ENCODE measurements around the gene TBC1D16.

TBC1D16 gene

DNA sequence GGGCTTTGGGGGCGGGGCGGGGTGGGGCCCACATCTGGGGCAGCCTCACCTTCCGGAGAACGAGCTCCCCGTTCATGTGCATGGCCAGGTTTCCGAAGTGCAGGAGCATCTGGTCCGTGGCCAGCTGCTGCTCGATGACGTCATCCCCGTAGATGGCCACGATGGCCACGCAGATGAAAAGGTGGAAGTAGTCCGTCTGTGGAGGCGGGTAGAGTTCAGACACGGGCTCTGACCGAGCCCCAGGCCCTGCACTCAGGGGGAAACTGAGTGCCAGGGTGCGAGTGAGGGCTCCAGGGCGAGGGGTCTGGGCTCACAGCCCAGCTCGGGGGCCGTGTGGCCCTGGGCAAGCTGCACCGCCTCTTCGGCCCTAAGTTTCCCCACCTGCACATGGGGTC lies 93.7 kb downstream of the TBC1D16 start:
- ATAC-seq (ENCODE audit: insufficient read depth, low read depth) = no peak
- TF ChIP-seq EZH2 (IDR thresholded peaks at IDR 0.05; ENCODE audit: borderline replicate concordance, low read depth, low read length, severe bottlenecking) = no peak
- TF ChIP-seq, protein P1, sequence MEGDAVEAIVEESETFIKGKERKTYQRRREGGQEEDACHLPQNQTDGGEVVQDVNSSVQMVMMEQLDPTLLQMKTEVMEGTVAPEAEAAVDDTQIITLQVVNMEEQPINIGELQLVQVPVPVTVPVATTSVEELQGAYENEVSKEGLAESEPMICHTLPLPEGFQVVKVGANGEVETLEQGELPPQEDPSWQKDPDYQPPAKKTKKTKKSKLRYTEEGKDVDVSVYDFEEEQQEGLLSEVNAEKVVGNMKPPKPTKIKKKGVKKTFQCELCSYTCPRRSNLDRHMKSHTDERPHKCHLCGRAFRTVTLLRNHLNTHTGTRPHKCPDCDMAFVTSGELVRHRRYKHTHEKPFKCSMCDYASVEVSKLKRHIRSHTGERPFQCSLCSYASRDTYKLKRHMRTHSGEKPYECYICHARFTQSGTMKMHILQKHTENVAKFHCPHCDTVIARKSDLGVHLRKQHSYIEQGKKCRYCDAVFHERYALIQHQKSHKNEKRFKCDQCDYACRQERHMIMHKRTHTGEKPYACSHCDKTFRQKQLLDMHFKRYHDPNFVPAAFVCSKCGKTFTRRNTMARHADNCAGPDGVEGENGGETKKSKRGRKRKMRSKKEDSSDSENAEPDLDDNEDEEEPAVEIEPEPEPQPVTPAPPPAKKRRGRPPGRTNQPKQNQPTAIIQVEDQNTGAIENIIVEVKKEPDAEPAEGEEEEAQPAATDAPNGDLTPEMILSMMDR (IDR thresholded peaks at IDR 0.05; ENCODE audit: borderline replicate concordance, extremely low read depth, low read length, poor library complexity, severe bottlenecking) = no peak

DNA sequence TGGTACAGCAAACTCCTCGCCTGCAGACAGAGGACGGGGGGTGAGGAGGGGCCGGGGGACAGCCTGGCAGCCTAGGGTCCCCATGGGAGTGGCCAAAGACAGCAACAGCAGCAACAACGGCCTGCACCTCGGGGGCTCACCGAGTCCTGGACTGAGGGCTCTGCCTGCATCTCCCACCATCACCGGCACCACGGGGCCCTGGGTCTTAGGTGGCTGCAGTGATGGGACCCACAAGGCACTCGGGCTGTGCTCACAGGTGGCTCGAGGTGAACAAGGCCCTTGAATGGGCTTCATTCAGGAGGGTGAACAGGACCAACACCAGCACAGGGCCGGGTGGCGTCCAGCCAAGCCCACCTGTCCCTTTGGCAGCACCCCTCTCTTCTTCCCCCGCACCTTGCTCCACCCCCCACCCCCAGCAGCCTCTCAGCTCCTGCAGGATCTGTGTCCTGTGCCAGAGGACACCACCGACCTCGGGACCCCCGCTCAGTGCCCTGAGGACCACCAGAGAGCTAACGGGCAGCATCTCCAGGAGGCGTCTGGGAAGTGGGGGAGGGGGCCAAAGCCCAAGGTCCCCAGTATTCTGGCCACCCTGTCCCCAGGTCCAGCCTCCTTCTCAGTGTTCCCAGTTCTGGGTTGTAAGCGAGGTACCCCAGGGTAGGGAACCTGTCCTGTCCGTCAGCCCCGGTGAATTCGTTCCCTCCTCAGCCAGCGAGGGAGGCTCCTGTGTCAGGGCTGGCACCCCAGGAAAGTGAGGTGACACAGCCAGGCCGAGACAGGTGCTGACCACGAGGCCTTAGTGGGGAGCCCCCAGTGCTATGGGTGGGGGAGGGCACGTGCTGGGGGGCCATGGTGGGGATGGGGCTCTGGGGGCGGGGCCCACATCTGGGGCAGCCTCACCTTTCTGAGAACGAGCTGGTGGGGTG lies 94.3 kb downstream of the TBC1D16 start:
- DNase-seq = no peak
- H3K36me3 ChIP-seq (ENCODE audit: insufficient read depth, low read length) = no peaks in the 10 kb centered on the region

More for the DNA sequence above, 93.7 kb downstream of the TBC1D16 start:
- Histone ChIP-seq H3K9ac (ENCODE audit: low read depth, low read length) (no peak overlapping the region), H2AFZ (ENCODE audit: low read depth, low read length) (no peak overlapping the region), H3K4me2 (ENCODE audit: insufficient read depth, low read length) (no peak overlapping the region), H3K36me3 (ENCODE audit: insufficient read depth, low read length) (no peaks in the 10 kb centered on the region; the same call in 1 of the 2 replicates), H3K79me2 (ENCODE audit: insufficient read depth, low read length) (no peaks in the 10 kb centered on the region), H3K4me1 (ENCODE audit: insufficient read depth, low read length) (peaks cover 15% of the 10 kb centered on the region), H3K4me3 (ENCODE audit: low read depth in 1 of 2, low read length in 2 of 2) (no peak overlapping the region), H3K27ac (ENCODE audit: low read length) (no peak overlapping the region), H3K27me3 (ENCODE audit: insufficient read depth, low read length, poor library complexity) (no peaks in the 10 kb centered on the region), H4K20me1 (ENCODE audit: insufficient read depth, low read length) (no peaks in the 10 kb centered on the region), H3K9me3 (ENCODE audit: insufficient read depth, low read length, severe bottlenecking) (no peaks in the 10 kb centered on the region)
- no peak for DNase-seq

DNA sequence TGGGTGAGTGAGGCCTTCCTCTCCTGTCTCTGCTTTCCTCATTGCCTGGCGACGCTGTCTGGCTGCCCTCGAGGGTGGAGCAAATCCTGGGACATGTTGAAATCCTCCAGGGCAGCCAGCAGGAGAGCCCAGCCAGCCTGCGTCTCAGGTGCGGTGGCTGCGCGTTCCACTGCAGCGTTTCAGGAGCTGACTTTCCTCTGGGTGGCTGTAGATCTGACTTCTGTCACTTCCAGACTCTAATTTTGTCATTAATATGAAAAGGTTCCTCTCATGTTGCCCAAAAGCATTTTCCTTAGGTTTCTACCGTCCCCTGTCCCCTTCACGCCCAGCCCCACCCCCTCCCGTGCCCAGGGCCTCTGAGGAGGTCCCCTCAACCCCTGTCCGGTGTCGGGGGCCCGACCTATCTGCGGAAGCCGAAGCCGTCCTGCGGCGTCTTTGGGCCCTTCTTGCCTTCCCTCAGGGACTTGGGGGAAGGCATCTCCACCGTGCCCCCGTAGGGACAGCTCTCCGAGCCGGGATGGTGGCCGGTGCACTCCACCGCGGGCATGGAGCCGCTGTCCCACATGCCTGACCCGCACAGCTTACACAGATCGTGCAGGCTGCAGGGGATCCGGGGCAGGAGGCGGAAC lies 95.1 kb downstream of the TBC1D16 start:
- peaks cover 4% of the 10 kb centered on the region; the same call in 1 of the 2 replicates for H4K20me1 ChIP-seq (ENCODE audit: insufficient read depth, low read length)

More for the DNA sequence above, 94.3 kb downstream of the TBC1D16 start:
- H3K4me2 ChIP-seq (ENCODE audit: insufficient read depth, low read length) = no peak overlapping the region
- TF ChIP-seq EZH2 (IDR thresholded peaks at IDR 0.05; ENCODE audit: borderline replicate concordance, low read depth, low read length, severe bottlenecking) = no peak
- TF ChIP-seq, protein P1 (IDR thresholded peaks at IDR 0.05; ENCODE audit: borderline replicate concordance, extremely low read depth, low read length, poor library complexity, severe bottlenecking) = no peak
- H4K20me1 ChIP-seq (ENCODE audit: insufficient read depth, low read length) = peaks cover 3% of the 10 kb centered on the region; the same call in 1 of the 2 replicates
- H3K79me2 ChIP-seq (ENCODE audit: insufficient read depth, low read length) = no peaks in the 10 kb centered on the region
- no peak overlapping the region for H2AFZ ChIP-seq (ENCODE audit: low read depth, low read length)
- H3K4me1 ChIP-seq (ENCODE audit: insufficient read depth, low read length) = peaks cover 22% of the 10 kb centered on the region
- H3K9ac ChIP-seq (ENCODE audit: low read depth, low read length) = no peak overlapping the region
- H3K9me3 ChIP-seq (ENCODE audit: insufficient read depth, low read length, severe bottlenecking) = no peaks in the 10 kb centered on the region
- no peaks in the 10 kb centered on the region for H3K27me3 ChIP-seq (ENCODE audit: insufficient read depth, low read length, poor library complexity)
- no peak for ATAC-seq (ENCODE audit: insufficient read depth, low read depth)
- no peak overlapping the region for H3K27ac ChIP-seq (ENCODE audit: low read length)
- H3K4me3 ChIP-seq (ENCODE audit: low read depth in 1 of 2, low read length in 2 of 2) = no peak overlapping the region

More for the DNA sequence above, 95.1 kb downstream of the TBC1D16 start:
- Histone ChIP-seq H3K27me3 (ENCODE audit: insufficient read depth, low read length, poor library complexity) (no peaks in the 10 kb centered on the region), H3K36me3 (ENCODE audit: insufficient read depth, low read length) (no peaks in the 10 kb centered on the region), H3K4me3 (ENCODE audit: low read depth in 1 of 2, low read length in 2 of 2) (no peak overlapping the region), H3K4me2 (ENCODE audit: insufficient read depth, low read length) (no peak overlapping the region), H2AFZ (ENCODE audit: low read depth, low read length) (no peak overlapping the region), H3K27ac (ENCODE audit: low read length) (no peak overlapping the region), H3K4me1 (ENCODE audit: insufficient read depth, low read length) (peaks cover 24% of the 10 kb centered on the region), H3K9ac (ENCODE audit: low read depth, low read length) (no peak overlapping the region), H3K9me3 (ENCODE audit: insufficient read depth, low read length, severe bottlenecking) (no peaks in the 10 kb centered on the region), H3K79me2 (ENCODE audit: insufficient read depth, low read length) (no peaks in the 10 kb centered on the region)
- no peak for ATAC-seq (ENCODE audit: insufficient read depth, low read depth)
- TF ChIP-seq EZH2 (IDR thresholded peaks at IDR 0.05; ENCODE audit: borderline replicate concordance, low read depth, low read length, severe bottlenecking) = no peak
- TF ChIP-seq, protein P1 (IDR thresholded peaks at IDR 0.05; ENCODE audit: borderline replicate concordance, extremely low read depth, low read length, poor library complexity, severe bottlenecking) = no peak
- no peak for DNase-seq
